Measurements from ENCODE around the gene DIRAS2.

- TF ChIP-seq TCF7L2 (IDR thresholded peaks at IDR 0.05; ENCODE audit: low read depth, low read length), result no peak
- TF ChIP-seq, protein P1, sequence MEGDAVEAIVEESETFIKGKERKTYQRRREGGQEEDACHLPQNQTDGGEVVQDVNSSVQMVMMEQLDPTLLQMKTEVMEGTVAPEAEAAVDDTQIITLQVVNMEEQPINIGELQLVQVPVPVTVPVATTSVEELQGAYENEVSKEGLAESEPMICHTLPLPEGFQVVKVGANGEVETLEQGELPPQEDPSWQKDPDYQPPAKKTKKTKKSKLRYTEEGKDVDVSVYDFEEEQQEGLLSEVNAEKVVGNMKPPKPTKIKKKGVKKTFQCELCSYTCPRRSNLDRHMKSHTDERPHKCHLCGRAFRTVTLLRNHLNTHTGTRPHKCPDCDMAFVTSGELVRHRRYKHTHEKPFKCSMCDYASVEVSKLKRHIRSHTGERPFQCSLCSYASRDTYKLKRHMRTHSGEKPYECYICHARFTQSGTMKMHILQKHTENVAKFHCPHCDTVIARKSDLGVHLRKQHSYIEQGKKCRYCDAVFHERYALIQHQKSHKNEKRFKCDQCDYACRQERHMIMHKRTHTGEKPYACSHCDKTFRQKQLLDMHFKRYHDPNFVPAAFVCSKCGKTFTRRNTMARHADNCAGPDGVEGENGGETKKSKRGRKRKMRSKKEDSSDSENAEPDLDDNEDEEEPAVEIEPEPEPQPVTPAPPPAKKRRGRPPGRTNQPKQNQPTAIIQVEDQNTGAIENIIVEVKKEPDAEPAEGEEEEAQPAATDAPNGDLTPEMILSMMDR (IDR thresholded peaks at IDR 0.05), result no peak
Observed at GRCh38 chr9:90569511-90569910, 73.1 kb downstream of the DIRAS2 start.

Measured in Panc1 (cell line).